HG02840 (cell line): Measurements from ENCODE around the gene RAB25.
"Not testable (repeated sequence)": the region's sequence is repeated elsewhere in the genome, so short reads cannot be mapped to it uniquely, and the experiment has no call there.

ENCODE experiments used
- ATAC-seq: cut with Tn5 transposase; IDR thresholded peaks from one replicate; pipeline ENCODE4 v1.9.1; 2021; ENCODE audit warnings: mild to moderate bottlenecking, moderate library complexity, moderate number of reproducible peaks; ENCODE audit not compliant: unreplicated experiment, low FRiP score

The RAB25 gene

GRCh38 chr1:156060937-156061636 is at the start of gene RAB25:
TSS of gene RAB25 (plus strand) at chr1:156061160. CDS start at chr1:156061401, 241 bp downstream.
- no peak for ATAC-seq

- ATAC-seq: peak; percentile 55
Measured at GRCh38 chr1:156012051-156012817, 48.7 kb upstream of the RAB25 start.

GRCh38 chr1:156014829-156015228 is 46.1 kb upstream of the RAB25 start:
- ATAC-seq: no peak

GRCh38 chr1:156019946-156020292 is 41.0 kb upstream of the RAB25 start:
- no peak for ATAC-seq

DNA sequence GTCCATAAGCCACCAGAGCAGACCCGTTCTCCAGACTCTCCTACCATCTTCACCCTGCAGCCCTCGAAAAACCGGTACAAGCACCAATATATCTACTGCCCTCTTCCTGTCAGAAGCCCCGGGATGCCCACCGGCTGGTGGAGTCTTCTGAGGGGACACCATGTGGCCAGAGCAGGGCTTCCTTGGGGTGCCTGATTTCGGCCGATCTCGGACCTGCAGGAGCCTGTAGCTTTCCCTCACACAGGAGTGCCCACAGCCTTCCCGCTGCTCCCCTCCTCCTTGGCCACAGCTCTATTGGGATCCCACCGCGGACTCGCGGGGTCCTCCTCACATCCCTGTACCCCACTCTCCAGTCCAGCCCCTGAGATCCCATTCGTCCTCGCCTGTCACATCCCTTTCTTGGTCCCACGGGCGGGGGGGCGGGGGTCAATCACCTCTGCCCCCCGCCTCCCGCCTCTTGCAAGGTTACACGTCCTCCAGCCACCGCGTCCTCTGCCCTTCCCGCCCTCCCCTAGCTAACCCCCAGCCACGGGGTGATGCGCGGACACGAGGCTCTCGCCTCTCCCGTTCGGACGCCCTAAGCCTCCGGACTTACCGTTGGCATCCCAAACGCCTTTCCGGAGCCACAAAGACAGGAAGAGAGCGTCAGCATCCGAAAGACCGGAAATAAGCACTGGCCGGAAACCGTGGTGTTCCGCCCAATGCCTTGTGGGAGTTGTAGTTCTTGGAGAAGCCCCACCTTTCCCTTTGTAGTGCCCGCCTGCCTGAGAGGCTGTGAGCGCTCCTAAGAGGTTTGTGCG is 40.5 kb upstream of the RAB25 start, which contains the start of gene SSR2:
Gene SSR2 (minus strand): TSS at position 659 of the 800 bp plus-strand sequence. CDS start 784 bp downstream, outside the sequence.
- ATAC-seq: peak; percentile 96

- no peak for ATAC-seq
Measured at GRCh38 chr1:156021093-156021428, 39.9 kb upstream of the RAB25 start.

- no peak for ATAC-seq
Measured at GRCh38 chr1:156021954-156022353, 39.0 kb upstream of the RAB25 start.

GRCh38 chr1:156024801-156025200 is 36.2 kb upstream of the RAB25 start:
- no peak for ATAC-seq

DNA sequence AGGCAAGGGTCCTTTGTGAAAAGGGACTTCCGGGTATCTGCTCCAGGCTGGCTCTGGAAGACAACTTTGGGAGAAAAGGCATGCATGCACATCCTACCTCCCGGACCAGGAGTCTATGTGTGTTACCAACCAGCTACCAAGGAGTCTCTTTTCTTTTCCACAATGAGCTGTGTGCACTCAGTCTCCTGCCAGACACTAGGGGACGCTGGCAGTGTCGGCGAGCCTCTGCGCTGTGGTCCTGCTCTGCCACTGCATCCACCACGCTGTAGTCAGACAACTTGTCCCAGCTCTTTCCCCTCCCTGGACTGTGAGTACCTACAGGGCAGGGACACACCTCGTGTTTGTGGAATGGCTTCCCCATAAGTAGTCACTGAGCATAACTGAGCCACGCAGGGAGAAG is 35.1 kb upstream of the RAB25 start:
- no peak for ATAC-seq

- ATAC-seq: no peak
Measured at GRCh38 chr1:156026588-156026987, 34.4 kb upstream of the RAB25 start.

- no peak for ATAC-seq
Measured at GRCh38 chr1:156033011-156033410, 27.9 kb upstream of the RAB25 start.

DNA sequence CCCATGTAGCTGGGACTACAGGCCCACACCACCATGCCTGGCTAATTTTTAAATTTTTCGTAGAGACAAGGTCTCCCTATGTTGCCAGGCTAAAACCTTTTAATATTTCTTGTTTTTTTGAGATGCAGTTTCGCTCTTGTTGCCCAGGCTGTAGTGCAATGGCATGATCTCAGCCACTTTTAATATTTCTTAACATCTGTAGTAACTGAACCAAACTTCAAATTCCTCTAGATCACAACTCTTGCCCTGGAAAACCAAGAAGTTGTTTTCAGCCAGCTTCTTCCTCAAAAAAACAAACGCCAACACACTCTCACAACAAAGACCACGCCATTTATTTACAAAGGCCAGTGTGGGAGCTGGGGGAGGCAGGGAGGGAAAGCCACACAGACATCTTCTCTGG is 26.0 kb upstream of the RAB25 start:
- ATAC-seq: not testable (repeated sequence)

GRCh38 chr1:156042828-156043227 is 18.1 kb upstream of the RAB25 start:
- no peak for ATAC-seq

GRCh38 chr1:156045076-156045475 is 15.9 kb upstream of the RAB25 start:
- no peak for ATAC-seq

DNA sequence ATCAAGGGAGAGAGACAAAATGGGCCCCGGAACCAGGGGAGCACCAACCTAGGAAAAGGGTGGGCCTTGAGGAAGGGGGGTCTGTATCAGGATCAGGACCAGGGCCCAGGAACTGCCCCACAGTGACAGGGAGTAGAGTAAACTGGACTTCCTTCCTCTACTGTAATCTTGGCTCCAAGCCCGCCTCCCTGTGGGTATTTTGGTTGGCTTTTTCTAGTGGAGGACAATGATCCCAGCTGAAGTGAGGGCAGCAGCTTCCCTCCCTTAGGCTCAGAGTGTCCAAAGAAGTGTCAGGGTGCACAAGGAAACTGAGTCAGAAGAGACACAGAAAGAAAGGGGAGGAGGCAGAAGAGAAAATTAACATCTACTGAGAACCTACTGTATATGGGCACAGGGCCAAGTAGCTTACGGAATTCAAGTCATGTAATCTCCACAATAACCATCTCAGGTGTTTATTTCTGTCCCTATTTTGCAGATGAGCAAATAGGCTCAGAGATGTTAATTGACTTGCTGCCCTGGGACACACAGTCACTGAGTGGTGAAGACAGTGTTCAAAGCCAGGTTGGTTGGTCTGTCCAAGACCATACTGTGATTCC is 12.2 kb upstream of the RAB25 start:
- ATAC-seq: no peak

GRCh38 chr1:156050376-156050775 is 10.6 kb upstream of the RAB25 start:
- no peak for ATAC-seq

GRCh38 chr1:156051011-156051725 is 9.8 kb upstream of the RAB25 start:
- ATAC-seq: no peak

- ATAC-seq: no peak
Measured at GRCh38 chr1:156052862-156053767, 7.8 kb upstream of the RAB25 start.
